Mucosa of rectum (tissue), 2 donors: ENCODE measurements around the gene CRYBG2.

ENCODE experiments used
- H3K27ac ChIP-seq, 2 donors: one replicate each; pipeline ENCODE4 v1.7.0; 2013; ENCODE audit warnings: inconsistent platforms in 2 of 2, low read depth in 2 of 2, low read length in 2 of 2
- H3K27me3 ChIP-seq, 2 donors: one replicate each; pipeline ENCODE4 v1.7.0; 2013; ENCODE audit warnings: low read length in 2 of 2; ENCODE audit not compliant: control insufficient read depth in 2 of 2, insufficient read depth in 2 of 2
- H3K36me3 ChIP-seq, 2 donors: one replicate each; pipeline ENCODE4 v1.7.0; 2013; ENCODE audit warnings: low read length in 2 of 2; ENCODE audit not compliant: control insufficient read depth in 2 of 2, insufficient read depth in 2 of 2
- H3K4me1 ChIP-seq, 2 donors: one replicate each; pipeline ENCODE4 v1.7.0; 2013; ENCODE audit warnings: low read length in 2 of 2, mild to moderate bottlenecking in 1 of 2; ENCODE audit not compliant: control insufficient read depth in 2 of 2, insufficient read depth in 2 of 2
- H3K4me3 ChIP-seq, 2 donors: one replicate each; pipeline ENCODE4 v1.7.0; 2013; ENCODE audit warnings: low read length in 2 of 2
- H3K9ac ChIP-seq, 2 donors: one replicate each; pipeline ENCODE4 v1.7.0; 2013; ENCODE audit warnings: low read length in 2 of 2, low read depth in 1 of 2, mild to moderate bottlenecking in 1 of 2
- H3K9me3 ChIP-seq, 2 donors: one replicate each; pipeline ENCODE4 v1.7.0; 2013; ENCODE audit warnings: low read length in 2 of 2; ENCODE audit not compliant: control insufficient read depth in 2 of 2
- donor health status: healthy.
- donor health status: Normal muscosa, but diverticular disease.

The CRYBG2 gene

DNA sequence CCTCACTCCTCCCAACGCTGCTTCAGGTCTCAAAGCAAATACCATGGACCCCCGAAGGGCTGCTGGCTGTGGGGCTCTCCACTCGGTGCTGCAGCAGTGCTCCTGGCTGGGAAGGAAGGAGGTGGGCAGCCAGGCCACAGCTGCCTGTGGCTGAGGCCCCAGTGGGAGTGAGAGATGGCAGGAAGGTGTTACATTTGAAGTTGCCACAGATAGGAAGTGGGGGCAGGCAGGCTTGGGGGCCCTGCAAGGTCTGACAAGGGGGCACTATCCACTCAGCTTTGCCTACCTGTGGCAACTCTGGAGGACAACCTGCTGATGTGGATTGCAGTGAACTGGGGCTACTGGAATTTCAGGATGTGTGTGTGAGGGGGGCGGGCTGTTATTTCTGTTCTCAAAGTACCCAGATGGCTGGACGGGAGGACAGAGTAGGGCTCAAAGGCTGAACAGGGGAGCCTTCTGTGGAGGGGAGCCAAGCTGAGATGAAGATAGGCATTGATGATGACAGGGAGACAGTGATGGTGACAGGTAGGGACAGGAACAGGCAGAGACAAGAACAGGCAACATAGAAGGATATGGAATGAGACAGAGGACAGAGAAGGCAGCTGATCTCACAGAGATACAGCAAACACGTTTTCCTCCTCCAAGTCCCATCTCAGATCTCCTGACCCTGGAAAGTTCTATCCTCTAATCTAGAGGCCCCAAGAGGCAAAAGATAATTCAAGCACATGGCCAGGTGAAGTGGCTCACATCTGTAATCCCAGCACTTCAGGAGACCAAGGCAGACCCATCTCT lies 16.9 kb upstream of the CRYBG2 start:
- peaks cover 0 to 2% of the 10 kb centered on the region in 2 donors for H3K27me3 ChIP-seq

DNA sequence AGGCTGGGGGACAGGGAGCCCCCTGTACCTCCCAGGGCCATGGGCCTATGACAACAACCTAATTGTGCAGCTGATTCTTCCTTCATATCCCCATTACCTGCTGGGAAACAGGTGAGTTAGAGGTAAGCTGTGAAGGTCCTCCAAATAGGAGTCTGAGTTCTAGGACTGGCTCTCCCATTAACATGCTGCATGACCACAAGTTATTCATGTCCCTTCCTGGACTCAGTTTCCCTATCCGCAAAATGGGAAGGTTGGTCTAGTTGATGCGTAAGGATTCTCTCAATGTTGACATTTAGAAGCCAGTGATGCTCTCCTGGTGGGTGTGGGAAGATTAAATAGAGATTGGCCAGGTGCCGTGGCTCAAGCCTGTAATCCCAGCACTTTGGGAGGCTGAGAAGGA lies 14.6 kb upstream of the CRYBG2 start:
- Histone ChIP-seq H3K4me1 (peaks cover 0 to 2% of the 10 kb centered on the region in 2 donors), H3K9ac (no peak overlapping the region), H3K27ac (no peak overlapping the region), H3K4me3 (no peak overlapping the region), H3K9me3 (no peaks in the 10 kb centered on the region), H3K27me3 (peaks cover 0 to 6% of the 10 kb centered on the region in 2 donors), H3K36me3 (no peaks in the 10 kb centered on the region)

More for the DNA sequence above, 16.9 kb upstream of the CRYBG2 start:
- H3K9ac ChIP-seq: no peak overlapping the region
- H3K36me3 ChIP-seq: no peaks in the 10 kb centered on the region
- H3K9me3 ChIP-seq: no peaks in the 10 kb centered on the region
- no peaks in the 10 kb centered on the region for H3K4me1 ChIP-seq
- H3K27ac ChIP-seq: no peak overlapping the region
- H3K4me3 ChIP-seq: no peak overlapping the region

DNA sequence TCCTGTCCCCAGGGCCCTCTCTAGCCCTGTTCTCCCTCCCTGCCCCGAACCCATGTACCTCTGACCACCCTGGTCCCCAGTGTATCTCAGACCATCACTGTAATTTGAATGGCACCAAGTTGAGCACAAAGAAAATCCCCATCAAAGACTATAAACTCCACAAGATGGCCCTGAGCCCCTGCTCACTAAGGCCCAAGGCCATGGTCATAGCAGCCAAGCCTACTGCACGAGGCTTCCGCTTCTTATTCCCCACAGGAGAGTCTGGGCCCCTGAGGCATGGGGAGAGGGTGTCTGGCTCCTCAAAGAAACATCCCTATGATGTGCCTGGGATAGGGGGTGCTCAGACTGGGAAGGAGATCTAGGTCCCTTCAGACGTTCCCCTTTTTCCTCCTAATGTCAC lies 14.1 kb upstream of the CRYBG2 start:
- Histone ChIP-seq H3K27ac (no peak overlapping the region), H3K27me3 (peaks cover 0 to 6% of the 10 kb centered on the region in 2 donors), H3K36me3 (no peaks in the 10 kb centered on the region), H3K4me3 (no peak overlapping the region), H3K9ac (no peak overlapping the region), H3K4me1 (peaks cover 0 to 4% of the 10 kb centered on the region in 2 donors), H3K9me3 (no peaks in the 10 kb centered on the region)

DNA sequence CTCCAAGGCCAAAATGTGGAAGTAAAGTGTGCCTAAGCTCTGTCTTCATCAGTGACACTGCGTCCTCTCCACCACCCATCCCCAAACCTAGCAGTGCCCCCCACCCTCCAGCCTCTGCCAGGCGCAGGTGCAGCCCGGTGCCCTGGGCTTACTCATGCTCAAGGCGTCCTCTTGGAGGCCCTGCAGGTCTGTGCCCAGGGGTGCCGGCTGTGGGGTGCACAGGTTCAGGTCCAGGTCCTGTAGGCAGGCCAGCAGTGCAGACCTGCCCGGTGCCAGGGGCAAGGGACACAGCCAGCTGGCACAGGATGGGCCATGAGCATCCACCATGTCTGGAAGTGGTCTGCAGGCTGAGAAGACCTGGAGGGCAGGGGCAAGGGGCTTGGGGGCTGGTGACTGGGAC lies 13.5 kb upstream of the CRYBG2 start:
- Histone ChIP-seq H3K9me3 (no peaks in the 10 kb centered on the region), H3K4me1 (peaks cover 0 to 4% of the 10 kb centered on the region in 2 donors), H3K4me3 (no peak overlapping the region), H3K9ac (no peak overlapping the region), H3K27ac (no peak overlapping the region), H3K36me3 (no peaks in the 10 kb centered on the region), H3K27me3 (peaks cover under 1 to 10% of the 10 kb centered on the region in 2 donors)

DNA sequence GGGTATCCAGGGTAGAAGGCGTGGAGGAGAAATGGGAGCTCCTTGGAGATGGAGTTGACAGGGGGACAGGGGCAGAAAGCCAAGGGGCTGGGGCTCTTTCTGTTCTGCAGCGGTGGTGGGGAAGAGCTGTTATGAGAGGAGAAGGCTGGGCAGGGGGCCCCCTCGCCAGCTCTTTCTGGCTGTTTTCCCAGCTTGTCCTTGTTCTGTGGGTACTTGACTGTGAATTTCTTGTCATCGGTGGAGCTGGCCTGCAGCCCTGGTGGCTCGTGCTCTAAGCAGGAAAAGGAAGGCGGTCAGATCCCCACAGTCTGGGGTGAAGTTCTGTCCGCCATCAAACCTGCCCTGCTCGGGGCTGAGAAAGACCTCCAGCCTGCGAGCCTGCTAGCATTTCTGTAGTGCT lies 11.0 kb upstream of the CRYBG2 start:
- Histone ChIP-seq H3K4me1 (peaks cover 11 to 14% of the 10 kb centered on the region in 2 donors), H3K27ac (no peak overlapping the region), H3K4me3 (no peak overlapping the region), H3K27me3 (peaks cover 15 to 21% of the 10 kb centered on the region in 2 donors), H3K9ac (no peak overlapping the region), H3K9me3 (no peaks in the 10 kb centered on the region), H3K36me3 (no peaks in the 10 kb centered on the region)

DNA sequence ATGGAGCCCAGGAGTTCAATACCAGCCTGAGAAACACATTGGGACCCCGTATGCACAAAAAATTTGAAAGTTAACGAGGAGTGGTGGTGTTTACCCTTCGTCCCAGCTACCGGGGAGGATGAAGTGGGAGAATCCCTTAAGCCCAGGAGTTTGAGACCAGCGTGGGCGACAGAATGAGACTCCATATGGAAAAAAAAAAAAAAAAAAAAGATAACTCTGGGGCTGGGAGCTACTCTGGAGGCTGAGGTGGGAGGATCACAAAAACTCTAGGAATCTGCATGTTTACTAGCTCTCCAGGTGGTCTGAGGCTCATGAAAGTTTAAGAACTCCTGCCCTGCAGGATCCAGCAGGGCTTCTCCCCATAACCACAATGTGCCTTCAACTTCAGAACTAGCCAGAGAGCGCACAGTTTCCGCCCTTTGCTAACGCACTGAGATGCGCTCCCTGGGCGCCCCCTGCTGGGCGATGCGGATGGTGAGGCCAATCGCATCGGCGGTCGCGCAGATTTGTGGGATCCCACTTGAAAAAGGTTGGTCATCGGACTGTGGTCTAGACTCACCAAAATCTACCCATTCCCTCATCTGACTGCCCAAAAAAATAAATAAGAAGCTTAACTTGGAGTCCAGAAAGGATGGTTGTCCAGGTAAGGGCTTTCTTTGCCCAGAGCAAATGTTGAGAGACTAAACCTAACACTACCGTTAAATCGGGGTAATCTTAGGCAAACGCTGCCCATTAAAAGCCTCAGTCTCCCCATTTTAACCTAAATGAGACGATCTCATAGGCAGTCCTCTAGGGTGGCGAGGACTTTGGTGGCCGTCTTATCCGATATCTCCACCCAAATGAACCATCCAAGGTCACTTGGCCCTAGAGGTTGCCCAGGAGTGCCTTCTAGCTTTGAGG lies 9.9 kb upstream of the CRYBG2 start:
- Histone ChIP-seq H3K27ac (no peak overlapping the region), H3K27me3 (peaks cover 15 to 21% of the 10 kb centered on the region in 2 donors), H3K9ac (no peak overlapping the region), H3K4me1 (peaks cover 21% of the 10 kb centered on the region in 2 donors), H3K36me3 (no peaks in the 10 kb centered on the region), H3K4me3 (no peak overlapping the region), H3K9me3 (no peaks in the 10 kb centered on the region)

DNA sequence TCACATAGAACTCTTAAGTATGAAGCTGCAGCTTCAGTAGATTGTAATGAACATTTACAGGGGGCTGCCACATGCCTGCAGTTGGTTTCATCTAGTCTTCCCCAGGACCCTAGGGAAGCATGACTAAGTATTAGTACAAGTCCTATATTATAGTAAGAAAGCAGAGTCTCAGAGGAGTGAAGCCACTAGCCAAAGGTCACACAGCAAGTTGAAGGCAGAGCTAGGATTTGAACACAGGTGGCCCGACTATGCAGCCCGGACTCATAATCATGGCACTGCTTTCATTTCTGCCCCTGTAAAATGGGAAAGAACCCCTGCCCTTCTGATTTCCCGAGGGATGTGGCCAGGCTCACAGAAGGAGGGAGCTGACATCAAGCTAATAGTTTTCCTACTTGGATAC lies 8.4 kb upstream of the CRYBG2 start:
- Histone ChIP-seq H3K27ac (no peak overlapping the region), H3K4me1 (peaks cover 25 to 31% of the 10 kb centered on the region in 2 donors), H3K36me3 (no peaks in the 10 kb centered on the region), H3K9me3 (no peaks in the 10 kb centered on the region), H3K4me3 (no peak overlapping the region), H3K9ac (no peak overlapping the region), H3K27me3 (peaks cover 15 to 21% of the 10 kb centered on the region in 2 donors)

DNA sequence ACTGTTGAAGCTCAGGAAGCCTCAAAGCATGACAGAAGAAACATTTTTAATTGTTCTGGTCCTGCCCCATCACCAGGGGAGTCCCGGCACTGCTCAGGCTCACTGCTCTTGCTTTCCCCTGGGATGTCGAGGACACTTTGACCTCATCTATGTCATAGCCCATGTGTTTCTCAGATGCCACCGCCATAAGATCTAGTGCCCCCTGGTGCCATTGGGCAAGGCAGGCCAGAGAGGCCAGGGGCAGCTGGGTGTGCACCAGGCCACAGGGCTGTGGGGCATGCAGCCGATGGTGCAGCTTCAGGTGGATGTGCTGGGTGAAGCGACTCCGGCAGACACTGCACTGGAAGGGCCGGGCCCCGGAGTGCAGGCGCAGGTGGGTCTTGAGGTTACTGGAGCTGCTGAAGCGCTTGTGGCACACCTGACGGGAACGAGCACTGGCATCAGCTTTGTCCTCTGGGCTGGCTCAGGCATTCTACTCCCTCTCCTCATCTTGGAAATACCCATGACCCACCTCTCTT lies 7.7 kb upstream of the CRYBG2 start:
- Histone ChIP-seq H3K4me1 (peaks cover 29 to 36% of the 10 kb centered on the region in 2 donors), H3K27me3 (peaks cover 15 to 21% of the 10 kb centered on the region in 2 donors), H3K9ac (no peak overlapping the region), H3K27ac (no peak overlapping the region), H3K9me3 (no peaks in the 10 kb centered on the region), H3K36me3 (no peaks in the 10 kb centered on the region), H3K4me3 (no peak overlapping the region)

DNA sequence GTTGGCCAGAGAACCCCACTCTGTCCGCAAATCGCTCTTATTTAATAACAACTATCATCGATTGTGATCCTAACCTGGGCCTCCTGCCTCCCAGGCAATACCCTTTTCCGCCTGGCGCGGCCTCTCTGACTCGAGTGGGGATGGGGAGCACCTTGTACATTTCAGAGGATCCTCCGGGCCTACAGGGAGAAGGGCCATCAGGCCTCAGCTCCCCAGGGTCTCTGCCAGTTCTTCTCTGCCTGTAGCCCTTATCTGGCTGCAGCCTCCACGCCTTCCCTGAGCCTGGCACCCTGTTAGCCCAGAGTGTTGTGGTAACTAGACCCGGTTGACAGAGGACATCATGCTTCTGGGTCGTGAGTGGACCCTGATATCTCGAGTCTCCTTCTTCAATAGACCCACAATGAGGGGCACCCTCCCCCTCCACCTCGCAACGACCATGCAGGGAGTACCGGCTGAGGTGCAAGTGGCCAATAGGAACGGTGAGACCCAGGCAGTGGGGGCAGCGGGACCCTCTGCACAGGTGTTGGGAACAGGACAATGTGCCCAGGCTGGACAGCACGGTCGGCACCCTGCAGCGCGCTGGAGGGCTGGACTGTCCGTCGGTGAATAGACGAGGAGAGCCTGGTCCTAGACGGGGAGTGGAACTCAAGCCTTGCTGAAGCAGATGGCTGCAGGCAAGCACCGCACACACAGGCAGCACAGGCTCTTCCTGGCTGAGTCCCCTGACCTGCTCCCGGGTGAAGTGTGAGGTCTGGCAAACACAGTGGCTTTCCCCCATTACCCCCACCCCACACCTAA lies 7.1 kb upstream of the CRYBG2 start:
- Histone ChIP-seq H3K27ac (peak overlapping the region in 1 of 2 donors; percentile 72), H3K9ac (peak overlapping the region; percentile 2 to 60), H3K4me3 (peak overlapping the region; percentile 53 to 54), H3K9me3 (no peaks in the 10 kb centered on the region), H3K36me3 (no peaks in the 10 kb centered on the region), H3K27me3 (peaks cover 15 to 21% of the 10 kb centered on the region in 2 donors), H3K4me1 (peaks cover 33 to 43% of the 10 kb centered on the region in 2 donors)
